HG02938 (cell line): ENCODE data around the gene TAGAP.
"Not testable (repeated sequence)": the region's sequence is repeated elsewhere in the genome, so short reads cannot be mapped to it uniquely, and the experiment has no call there.

Source experiments
- ATAC-seq: cut with Tn5 transposase; IDR thresholded peaks from one replicate; pipeline ENCODE4 v1.9.1; 2021; ENCODE audit warnings: mild to moderate bottlenecking, moderate library complexity; ENCODE audit not compliant: unreplicated experiment

TAGAP gene

DNA sequence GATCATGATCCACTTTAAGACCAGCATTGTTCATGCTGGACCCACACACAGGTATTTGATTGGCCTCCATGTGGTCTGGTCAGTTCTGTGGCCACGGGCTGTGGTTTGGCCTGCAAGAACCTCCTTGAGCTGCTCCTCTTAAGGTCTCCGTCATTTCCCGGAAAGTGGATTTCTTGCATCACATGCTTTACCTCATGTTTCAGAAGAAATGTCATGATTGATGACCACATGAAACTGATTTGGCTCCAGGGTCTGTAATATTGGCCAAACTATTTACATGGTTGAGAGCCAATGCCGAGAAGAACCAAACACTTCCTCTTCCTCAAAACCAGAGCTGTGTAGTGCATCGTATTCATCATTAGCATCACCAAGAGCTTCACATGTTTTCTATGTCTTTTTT is 31.6 kb downstream of the TAGAP start:
- no peak for ATAC-seq

GRCh38 chr6:159012201-159012600 is 32.6 kb downstream of the TAGAP start:
- no peak for ATAC-seq

GRCh38 chr6:159010037-159010612 is 34.7 kb downstream of the TAGAP start:
- ATAC-seq, result not testable (repeated sequence)

- peak; percentile 63 for ATAC-seq
These were observed 36.0 kb downstream of the TAGAP start for GRCh38 chr6:159008656-159009288.

- no peak for ATAC-seq
These were observed 37.3 kb downstream of the TAGAP start for GRCh38 chr6:159007510-159007909.

GRCh38 chr6:159005436-159005835 is 39.4 kb downstream of the TAGAP start:
- no peak for ATAC-seq

- ATAC-seq, result no peak
These were observed 40.2 kb downstream of the TAGAP start for GRCh38 chr6:159004592-159004991.

DNA sequence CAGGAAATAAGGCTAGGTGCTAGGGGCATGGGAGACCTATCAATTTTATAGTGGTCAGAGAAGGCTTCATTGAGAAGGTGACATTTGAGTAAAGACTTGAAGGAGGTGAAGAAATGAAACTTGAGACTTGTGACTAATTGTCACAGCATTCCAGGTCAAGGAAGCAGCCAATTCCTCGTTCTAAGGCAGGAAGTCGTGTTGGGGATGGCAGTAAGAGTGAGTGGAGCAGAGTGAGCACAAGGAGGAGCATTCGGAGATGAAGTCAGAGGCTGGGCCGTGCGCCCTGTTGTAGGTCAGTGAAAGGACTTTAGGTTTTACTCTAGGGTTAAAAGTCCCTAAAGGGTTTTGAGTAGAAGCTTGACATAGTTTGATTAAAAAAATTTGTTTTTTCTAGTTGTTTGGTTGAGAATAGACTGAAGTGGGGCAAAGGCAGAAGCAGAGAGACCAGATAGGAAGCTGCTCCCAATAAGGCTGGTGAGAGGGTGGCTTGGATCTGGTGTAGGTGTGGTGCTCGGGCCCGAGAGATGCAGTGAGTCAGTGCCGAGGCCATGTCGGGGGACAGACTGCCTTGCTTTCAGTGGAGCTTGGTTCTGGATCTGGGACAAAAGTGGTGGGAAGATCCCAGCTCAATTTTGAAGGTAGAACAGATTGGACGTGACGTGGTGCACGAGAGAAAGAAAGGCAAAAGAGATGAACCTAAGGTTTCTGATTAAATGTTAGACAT is 42.2 kb downstream of the TAGAP start:
- no peak for ATAC-seq

DNA sequence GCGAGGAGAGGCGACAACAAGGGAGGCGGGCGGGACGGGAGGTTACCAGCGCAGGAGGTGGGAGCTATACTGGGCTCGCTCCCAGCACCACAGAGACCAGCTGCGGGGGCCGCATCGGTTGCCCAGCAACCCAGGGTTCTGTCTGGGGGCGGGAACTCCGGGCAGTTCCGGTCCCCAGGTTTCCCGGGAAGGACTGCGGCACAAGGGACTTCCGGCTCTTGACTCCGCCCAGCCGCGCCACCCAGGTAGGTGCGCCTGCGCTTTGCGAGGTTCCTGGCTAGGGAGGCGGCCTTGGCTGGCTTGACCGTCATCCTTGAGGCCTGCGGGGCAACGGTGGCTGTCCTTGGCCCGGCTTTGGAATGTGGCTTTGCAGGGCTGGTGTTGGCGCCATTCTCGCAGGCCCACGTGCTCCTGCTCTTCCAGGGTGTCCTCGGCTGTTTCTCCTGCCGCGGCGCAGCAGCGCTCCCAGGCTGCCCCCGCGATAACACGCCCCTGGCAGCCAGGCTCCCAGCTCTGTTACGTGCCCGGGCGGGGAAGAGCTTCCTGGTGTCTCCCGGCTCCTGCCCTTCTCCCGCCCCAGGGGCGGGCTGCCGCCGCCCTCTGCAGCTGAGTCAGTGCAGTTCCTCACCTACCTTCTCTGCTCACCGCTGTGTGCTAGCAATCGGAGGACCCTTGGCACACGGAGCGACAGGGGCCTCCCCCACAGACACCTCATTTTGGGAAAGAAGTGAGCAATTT is 45.0 kb downstream of the TAGAP start, which contains the start of gene RSPH3:
Gene RSPH3 (minus strand): TSS at position 537 of the 738 bp plus-strand sequence. CDS start 652 bp downstream, outside the sequence.
- ATAC-seq, result peak; percentile 88

DNA sequence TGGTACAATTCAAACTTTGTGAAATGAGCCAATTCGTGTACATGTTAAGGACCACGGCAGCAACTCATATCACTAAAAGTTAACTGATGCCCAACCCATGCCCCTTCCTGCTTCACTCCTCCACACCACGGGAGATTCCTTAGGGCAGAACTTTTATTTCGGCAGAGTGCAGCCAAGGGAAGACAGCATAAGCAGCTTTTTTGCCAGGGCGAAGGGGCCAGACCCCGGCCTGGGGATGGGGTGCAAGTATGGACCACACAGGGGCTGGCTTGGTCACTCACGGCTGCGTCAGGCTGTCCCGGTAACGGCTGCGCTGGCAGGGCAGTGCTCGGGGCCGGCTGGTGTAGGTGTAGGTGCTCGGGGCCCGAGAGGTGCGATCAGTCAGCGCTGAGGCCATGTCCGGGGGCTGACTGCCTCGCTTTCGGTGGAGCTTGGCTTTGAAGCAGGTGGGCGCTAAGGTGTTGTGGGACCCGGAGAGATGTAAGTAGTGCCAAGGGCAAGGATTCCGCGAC is 45.6 kb downstream of the TAGAP start:
- peak; percentile 39 for ATAC-seq

DNA sequence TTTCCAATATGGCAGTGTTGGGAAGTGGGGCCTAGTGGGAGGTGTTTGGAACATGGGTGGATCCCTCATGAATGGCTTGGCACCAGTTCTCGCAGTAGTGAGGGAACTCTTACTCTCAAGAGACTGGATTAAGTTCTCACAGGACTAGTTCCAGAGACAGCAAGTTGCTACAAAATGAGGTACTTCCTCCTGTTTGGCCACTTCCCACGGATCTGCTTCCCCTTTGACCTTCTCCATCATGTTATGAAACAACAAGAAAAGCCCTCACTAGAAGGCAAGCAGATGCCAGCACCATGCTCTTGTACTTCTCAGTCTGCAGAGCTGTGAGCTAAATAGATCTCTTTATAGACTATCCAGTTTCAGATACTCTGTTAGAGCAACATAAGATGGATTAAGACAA is 47.9 kb downstream of the TAGAP start:
- no peak for ATAC-seq

DNA sequence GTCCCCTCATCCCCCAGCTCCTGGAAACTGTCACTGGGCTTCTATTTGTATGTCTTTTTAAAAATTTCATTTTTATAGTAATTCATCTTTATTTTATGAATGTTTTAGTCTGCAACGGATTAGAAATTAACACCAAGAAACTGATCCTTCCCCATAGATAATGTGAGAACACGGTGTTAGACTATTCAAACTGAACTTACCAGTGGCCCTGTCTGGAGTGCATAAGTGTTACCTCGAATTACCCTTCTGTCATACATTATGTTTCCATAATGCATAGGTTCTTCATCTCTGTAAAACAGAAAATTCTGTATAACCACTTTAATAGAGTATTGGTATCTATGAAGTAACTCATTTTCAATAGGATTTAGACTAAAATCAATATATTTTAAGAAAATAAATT is 51.2 kb downstream of the TAGAP start:
- no peak for ATAC-seq

DNA sequence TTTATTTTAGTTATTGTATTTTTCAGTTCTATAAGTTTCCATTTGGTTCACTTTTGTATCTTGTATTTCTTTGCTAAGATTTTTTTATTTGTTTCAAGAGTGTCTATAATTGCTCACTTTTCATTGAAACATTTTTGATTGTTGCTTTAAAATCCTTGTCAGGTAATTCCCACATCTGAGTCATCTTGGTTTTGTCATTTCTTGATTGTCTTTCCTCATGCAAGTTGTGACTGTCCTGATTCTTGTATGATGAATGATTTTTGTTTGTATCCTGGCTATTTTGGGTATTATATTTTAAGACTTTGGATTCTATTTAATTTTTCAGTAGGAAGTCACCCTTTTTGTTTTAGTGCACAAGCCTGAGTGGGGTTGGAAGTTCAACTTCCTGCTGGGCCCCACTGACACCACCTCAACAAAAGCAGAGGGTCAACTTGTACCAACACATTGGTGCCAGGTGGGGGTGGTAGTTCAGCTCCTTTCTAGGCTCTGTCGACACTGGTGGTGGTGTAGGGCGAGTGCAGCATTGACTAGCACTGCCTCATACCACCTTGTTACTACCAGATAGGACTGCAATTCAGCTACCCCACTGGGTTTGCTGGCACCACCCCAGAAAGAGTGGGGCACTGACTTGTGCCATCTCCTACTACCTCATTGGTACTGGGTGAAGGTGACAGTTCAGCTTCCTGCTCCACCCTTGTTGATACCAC is 53.6 kb downstream of the TAGAP start:
- ATAC-seq, result no peak

DNA sequence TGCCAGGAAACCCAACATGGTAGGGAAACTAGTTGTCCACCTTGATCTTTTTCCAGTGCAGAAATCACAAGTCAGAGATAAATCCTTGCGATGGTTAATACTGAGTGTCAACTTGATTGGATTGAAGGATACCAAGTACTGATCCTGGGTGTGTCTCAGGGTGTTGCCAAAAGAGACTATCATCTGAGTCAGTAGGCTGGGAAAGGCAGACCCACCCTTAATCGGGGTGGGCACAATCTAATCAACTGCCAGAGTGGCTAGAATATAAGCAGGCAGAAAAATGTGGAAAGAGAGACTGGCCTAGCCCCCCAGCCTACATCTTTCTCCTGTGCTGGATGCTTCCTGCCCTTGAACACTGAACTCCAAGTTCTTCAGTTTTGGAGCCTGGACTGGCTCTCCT is 55.1 kb downstream of the TAGAP start:
- ATAC-seq, result not testable (repeated sequence)

GRCh38 chr6:158988477-158988876 is 56.3 kb downstream of the TAGAP start:
- ATAC-seq, result no peak

DNA sequence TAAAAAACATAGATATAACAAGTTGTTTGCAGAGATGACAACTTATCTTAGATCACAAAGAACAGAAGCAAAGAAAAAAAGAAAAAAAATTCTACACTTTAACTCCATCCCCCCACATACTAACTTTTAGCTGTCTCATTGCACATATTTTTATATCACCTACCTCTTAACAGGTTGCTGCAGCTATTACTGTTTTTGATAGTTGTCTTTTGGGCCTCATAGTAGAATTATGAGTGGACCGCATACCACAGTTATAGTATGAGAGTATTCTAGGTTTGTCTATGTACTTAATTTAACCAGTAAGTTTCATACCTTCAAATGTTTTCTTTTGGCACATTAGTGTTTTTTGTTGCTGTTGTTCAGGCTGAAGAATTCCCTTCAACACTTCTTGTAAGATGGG is 57.1 kb downstream of the TAGAP start:
- no peak for ATAC-seq
